WTC11 (cell line): ENCODE data around the gene RANBP6.

Experiments
- CTCF ChIP-seq: fragments of 200-600 bp; IDR thresholded peaks from 2 replicates; pipeline ENCODE4 v1.8.0; 2022; ENCODE audit warnings: antibody characterized with exemption
- NFYB ChIP-seq: sonication (generic); formaldehyde crosslinking; conservative IDR thresholded peaks from 2 replicates; pipeline ENCODE4 v1.8.0; 2022; ENCODE audit warnings: low read depth, missing genetic modification reagents
- TF ChIP-seq, protein P1 (sequence below): sonication (generic); formaldehyde crosslinking; IDR thresholded peaks from 2 replicates; pipeline ENCODE4 v1.8.1; 2023; ENCODE audit warnings: mild to moderate bottlenecking, missing genetic modification reagents, moderate library complexity

- TF ChIP-seq CTCF, result peak; percentile 65
- no peak for TF ChIP-seq NFYB (CRISPR knock-in tag)
- TF ChIP-seq, protein P1, sequence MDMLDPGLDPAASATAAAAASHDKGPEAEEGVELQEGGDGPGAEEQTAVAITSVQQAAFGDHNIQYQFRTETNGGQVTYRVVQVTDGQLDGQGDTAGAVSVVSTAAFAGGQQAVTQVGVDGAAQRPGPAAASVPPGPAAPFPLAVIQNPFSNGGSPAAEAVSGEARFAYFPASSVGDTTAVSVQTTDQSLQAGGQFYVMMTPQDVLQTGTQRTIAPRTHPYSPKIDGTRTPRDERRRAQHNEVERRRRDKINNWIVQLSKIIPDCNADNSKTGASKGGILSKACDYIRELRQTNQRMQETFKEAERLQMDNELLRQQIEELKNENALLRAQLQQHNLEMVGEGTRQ (CRISPR knock-in tag), result no peak
Observed at GRCh38 chr9:6054280-6055099, 39.1 kb upstream of the RANBP6 start.
